Ovary (tissue), 3 donors: ENCODE measurements around the gene TM4SF20.

Source experiments
- CTCF ChIP-seq, 3 donors: fragments of 450-650 bp in 2 of 3; fragments of 200-600 bp in 1 of 3; IDR thresholded peaks; one replicate each; pipeline versions ENCODE4 v1.5.1 to v1.8.0; 2016 to 2022; ENCODE audit warnings: antibody characterized with exemption in 3 of 3, mild to moderate bottlenecking in 1 of 3
- EP300 ChIP-seq: sonication (generic); formaldehyde crosslinking; IDR thresholded peaks from one replicate; pipeline ENCODE4 v1.6.1; 2017; ENCODE audit warnings: antibody characterized with exemption
- POLR2A ChIP-seq: fragments of 450-650 bp; IDR thresholded peaks from one replicate; pipeline ENCODE4 v1.6.1; 2017; ENCODE audit warnings: antibody characterized with exemption, mild to moderate bottlenecking, moderate library complexity
- donor health status: DM: no; HTN: no; CAD: no.

DNA sequence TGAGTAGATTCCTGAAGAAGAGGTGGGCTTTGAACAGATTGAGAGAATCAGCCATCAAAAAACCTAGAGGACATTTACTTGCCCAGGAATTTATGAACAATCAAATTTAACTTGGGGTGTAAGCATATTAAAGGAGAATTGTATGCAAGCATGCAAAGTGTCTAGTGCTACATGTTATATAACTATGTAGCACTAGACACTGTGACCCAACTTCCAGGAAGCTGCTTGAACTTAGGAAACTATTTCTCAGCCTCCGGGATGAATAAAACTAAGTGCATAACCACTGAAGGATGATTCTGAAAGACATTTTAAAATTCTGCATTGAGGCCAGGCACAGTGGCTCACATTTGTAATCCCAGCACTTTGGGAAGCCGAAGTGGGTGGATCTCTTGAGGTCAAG is 41.7 kb downstream of the TM4SF20 start:
- TF ChIP-seq CTCF (IDR thresholded peaks at IDR 0.05), result no peak
- TF ChIP-seq POLR2A, result no peak
- no peak for TF ChIP-seq EP300
